AG04450 (cell line): Measurements from ENCODE around the gene CBARP. TPM values are rescaled to one million over a fixed set of nuclear protein-coding genes. Genes with fewer than 3 reads are reported as not detected.

Source experiments
- CTCF ChIA-PET: fragments of 300-600, 350-600 bp; formaldehyde crosslinking; extraction: SDS; loops from one replicate; lab custom pipeline; 2022; ENCODE audit warnings: antibody characterized with exemption, inconsistent platforms; lab: Charles Lee
- POLR2A ChIA-PET: fragments of 350-600 bp; formaldehyde crosslinking; extraction: SDS; loops from one replicate; lab custom pipeline; 2021; ENCODE audit warnings: antibody characterized with exemption, inconsistent platforms; lab: Yijun Ruan, JAX
- DNase-seq: peaks from one replicate; pipeline ENCODE4 v3.0.0-alpha.2; 2011; ENCODE audit warnings: low read depth, low spot score
- H3K27ac ChIP-seq: one replicate; pipeline ENCODE4 v1.5.1; 2012; ENCODE audit warnings: low read depth, low read length, control low read depth
- H3K27me3 ChIP-seq: one replicate; pipeline ENCODE4 v1.6.0; 2012; ENCODE audit warnings: low read length; ENCODE audit not compliant: control insufficient read depth, insufficient read depth
- H3K4me3 ChIP-seq: 2 replicates; pipeline ENCODE4 v1.5.1; 2011; ENCODE audit warnings: mild to moderate bottlenecking, low read depth, low read length, control low read depth
- H3K9me3 ChIP-seq: 2 replicates; pipeline ENCODE4 v1.5.1; 2012; ENCODE audit warnings: low read length; ENCODE audit not compliant: control insufficient read depth, insufficient read depth
- CTCF ChIP-seq: IDR thresholded peaks from 2 replicates; pipeline ENCODE4 v1.5.1; 2011; ENCODE audit warnings: low read depth, low read length, control low read depth, inconsistent platforms
- polyA plus RNA-seq: library from polyadenylated mRNA; depleted of rRNA; stranded (reverse); fragments of >200 nt; gene quantifications from 2 replicates; pipeline ENCODE4 v1.2.3, GENCODE V29; 2011

Gene CBARP
- polyA plus RNA-seq, 1 experiment = 1.1 TPM

- H3K4me3 ChIP-seq = no peak overlapping the region
- TF ChIP-seq CTCF = no peak
- no peaks in the 10 kb centered on the region for H3K27me3 ChIP-seq
- H3K9me3 ChIP-seq = no peaks in the 10 kb centered on the region; the same call in 1 of the 2 replicates
- no peak for DNase-seq
- ChIA-PET POLR2A (no interaction called here), CTCF (no interaction called here)
- no peak overlapping the region for H3K27ac ChIP-seq
These were observed 6.9 kb downstream of the CBARP start for GRCh38 chr19:1230783-1231489.

DNA sequence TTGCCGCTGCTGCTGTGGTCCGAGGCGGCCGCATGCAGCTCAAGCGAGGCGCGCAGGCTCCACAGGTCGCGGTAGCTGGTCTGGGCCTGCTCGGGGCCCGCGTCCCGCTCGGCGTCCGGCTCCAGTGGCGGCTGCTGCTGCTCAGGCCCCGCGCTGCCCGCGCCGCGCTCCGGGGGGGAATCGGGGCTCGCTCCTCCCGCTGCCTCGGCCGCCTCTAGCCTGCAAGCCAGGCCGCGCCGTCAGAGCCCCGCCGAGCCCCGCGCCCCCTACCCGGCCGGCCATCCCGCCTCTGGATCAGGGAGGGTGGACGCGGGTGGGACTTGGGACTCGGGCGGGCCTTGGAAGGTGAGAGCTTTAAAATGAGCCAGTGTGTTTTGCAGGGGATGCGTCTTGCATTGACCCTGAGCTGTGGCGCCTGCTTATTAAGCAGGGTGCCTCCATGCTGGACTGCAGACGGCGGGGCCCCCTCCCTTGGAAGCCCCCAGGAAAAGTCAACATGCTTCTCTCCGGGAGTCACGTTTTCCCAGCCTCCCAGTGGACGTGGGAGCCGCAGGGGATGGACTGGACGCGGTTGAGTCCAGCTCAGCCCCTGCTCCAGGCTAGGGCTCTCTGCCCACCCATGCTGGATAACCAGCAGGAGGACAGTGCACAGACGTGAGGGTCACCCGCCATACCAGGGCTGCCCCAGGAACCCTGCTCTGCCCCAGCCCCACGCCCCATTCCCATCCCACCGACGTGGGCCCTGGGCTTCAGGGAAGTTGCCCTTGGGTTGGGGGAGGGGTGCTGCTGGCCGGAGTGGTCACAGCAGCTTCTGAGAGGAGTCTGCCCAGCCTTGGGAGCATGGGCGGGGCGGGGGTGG, 7.7 kb downstream of the CBARP start:
- no peak overlapping the region for H3K27ac ChIP-seq
- H3K27me3 ChIP-seq = no peaks in the 10 kb centered on the region
- POLR2A ChIA-PET = no interaction called here
- H3K9me3 ChIP-seq = no peaks in the 10 kb centered on the region; the same call in 1 of the 2 replicates
- TF ChIP-seq CTCF = no peak
- H3K4me3 ChIP-seq = no peak overlapping the region
- CTCF ChIA-PET = no interaction called here
- DNase-seq = no peak

DNA sequence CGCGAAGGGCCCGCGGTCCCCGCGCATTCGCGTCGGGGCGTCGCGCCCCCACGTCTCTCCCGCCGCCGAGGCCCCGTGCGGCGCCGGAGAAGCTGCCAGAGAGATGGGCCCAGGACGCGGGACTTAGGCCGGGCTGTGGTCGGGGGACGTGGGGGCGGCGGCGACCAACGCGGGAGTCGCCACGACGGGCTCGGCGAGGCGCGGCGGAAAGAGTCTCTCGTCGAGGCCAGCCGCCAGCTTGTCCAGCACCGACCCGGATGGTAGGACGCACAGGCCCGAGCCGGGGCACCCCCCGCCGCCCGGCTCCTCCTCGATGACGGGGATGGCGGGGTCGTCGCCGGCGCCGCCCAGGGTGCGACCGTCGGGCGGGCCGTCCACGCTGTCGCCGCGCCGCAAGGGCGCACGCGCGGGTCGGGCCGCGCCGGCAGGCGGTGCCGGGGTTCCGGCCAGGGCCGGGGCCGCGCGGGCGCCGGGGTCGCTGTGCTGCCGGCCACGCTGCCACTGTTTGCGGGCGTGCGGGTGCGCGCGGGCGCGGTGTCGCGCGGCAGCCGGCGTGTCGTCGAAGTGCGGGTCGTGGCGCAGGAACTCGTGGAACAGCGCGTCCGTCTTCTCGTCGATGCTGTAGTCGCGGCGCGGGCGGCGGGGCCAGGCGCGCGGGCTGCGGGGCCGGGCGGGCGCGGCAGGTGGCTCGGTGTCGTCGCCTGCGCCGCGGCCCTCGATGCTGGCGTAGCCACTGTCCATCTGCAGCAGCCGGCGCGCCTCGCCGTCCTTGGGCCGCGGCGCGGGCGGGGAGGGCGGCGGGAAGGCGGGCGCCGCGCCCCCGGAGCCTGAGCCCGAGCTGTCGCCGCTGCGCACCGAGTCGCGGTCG, 8.5 kb downstream of the CBARP start:
- no peak overlapping the region for H3K27ac ChIP-seq
- no peaks in the 10 kb centered on the region for H3K27me3 ChIP-seq
- H3K9me3 ChIP-seq = no peaks in the 10 kb centered on the region; the same call in 1 of the 2 replicates
- CTCF ChIA-PET = no interaction called here
- no peak for TF ChIP-seq CTCF
- DNase-seq = no peak
- no peak overlapping the region for H3K4me3 ChIP-seq
- POLR2A ChIA-PET = no interaction called here

GRCh38 chr19:1228161-1228957, 9.4 kb downstream of the CBARP start:
- ChIA-PET CTCF (interaction anchor here (0.6 kb wide), 1 partner anchor 217 kb away, joined by 3 read pairs; no protein-coding TSS in a partner anchor), POLR2A (interaction anchor here (0.6 kb wide), 2 partner anchors 16 to 49 kb away, joined by 3 to 4 read pairs; no protein-coding TSS in a partner anchor)
- Histone ChIP-seq H3K27ac (no peak overlapping the region), H3K27me3 (no peaks in the 10 kb centered on the region), H3K9me3 (no peaks in the 10 kb centered on the region; the same call in 1 of the 2 replicates), H3K4me3 (no peak overlapping the region)
- no peak for DNase-seq
- no peak for TF ChIP-seq CTCF
